ENCODE results near the gene TRIO. TPM values are rescaled to one million over a fixed set of nuclear protein-coding genes. Genes with fewer than 3 reads are reported as not detected.
"Not testable (repeated sequence)": the region's sequence is repeated elsewhere in the genome, so short reads cannot be mapped to it uniquely, and the experiment has no call there.

Gene TRIO
- total RNA-seq, 1 donor from 2014 or later = 192 TPM

GRCh38 chr5:14417276-14417730, 274.2 kb downstream of the TRIO start:
- intact Hi-C loops (cut with DNase I) = no loop called here
- DNase-seq (ENCODE audit: low spot score) (no peak), ATAC-seq (peak; percentile 60)

GRCh38 chr5:14417792-14418765, 274.9 kb downstream of the TRIO start:
- DNase-seq (ENCODE audit: low spot score) = no peak
- intact Hi-C loops (cut with DNase I) = no loop called here
- ATAC-seq = peak; percentile 45

GRCh38 chr5:14419686-14420085, 276.5 kb downstream of the TRIO start:
- ATAC-seq = no peak
- intact Hi-C loops (cut with DNase I) = no loop called here
- no peak for DNase-seq (ENCODE audit: low spot score)

- intact Hi-C loops (cut with DNase I) = no loop called here
- ATAC-seq (no peak), DNase-seq (ENCODE audit: low spot score) (no peak)
Measured at GRCh38 chr5:14420101-14420811, 277.1 kb downstream of the TRIO start.

GRCh38 chr5:14421851-14422250, 278.7 kb downstream of the TRIO start:
- ATAC-seq (no peak), DNase-seq (ENCODE audit: low spot score) (no peak)
- intact Hi-C loops (cut with DNase I) = no loop called here

GRCh38 chr5:14424011-14424685, 281.0 kb downstream of the TRIO start:
- DNase-seq (ENCODE audit: low spot score) = no peak
- ATAC-seq = no peak
- intact Hi-C loops (cut with DNase I) = no loop called here

- no peak for ATAC-seq
- intact Hi-C loops (cut with DNase I) = no loop called here
- DNase-seq (ENCODE audit: low spot score) = no peak
Measured at GRCh38 chr5:14425559-14425958, 282.4 kb downstream of the TRIO start.

GRCh38 chr5:14426521-14426920, 283.4 kb downstream of the TRIO start:
- intact Hi-C loops (cut with DNase I) = no loop called here
- DNase-seq (ENCODE audit: low spot score) (no peak), ATAC-seq (no peak)

GRCh38 chr5:14428302-14429081, 285.4 kb downstream of the TRIO start:
- intact Hi-C loops (cut with DNase I) = no loop called here
- DNase-seq (ENCODE audit: low spot score) (no peak), ATAC-seq (peak; percentile 87)

GRCh38 chr5:14429101-14430050, 286.2 kb downstream of the TRIO start:
- intact Hi-C loops (cut with DNase I) = no loop called here
- ATAC-seq (peak; percentile 11), DNase-seq (ENCODE audit: low spot score) (no peak)

GRCh38 chr5:14431534-14431933, 288.4 kb downstream of the TRIO start:
- intact Hi-C loops (cut with DNase I) = no loop called here
- ATAC-seq = peak; percentile 22
- no peak for DNase-seq (ENCODE audit: low spot score)

GRCh38 chr5:14432931-14433589, 289.9 kb downstream of the TRIO start:
- peak; percentile 91 for ATAC-seq
- intact Hi-C loops (cut with DNase I) = no loop called here

GRCh38 chr5:14435481-14435880, 292.3 kb downstream of the TRIO start:
- no peak for ATAC-seq
- intact Hi-C loops (cut with DNase I) = no loop called here
- DNase-seq (ENCODE audit: low spot score) = no peak

More at GRCh38 chr5:14432931-14433589, 289.9 kb downstream of the TRIO start:
- DNase-seq (ENCODE audit: low spot score) = no peak

GRCh38 chr5:14436122-14436521, 293.0 kb downstream of the TRIO start:
- DNase-seq (ENCODE audit: low spot score); intact Hi-C loops (cut with DNase I); ATAC-seq: not testable (repeated sequence)

- intact Hi-C loops (cut with DNase I) = no loop called here
- no peak for ATAC-seq
- DNase-seq (ENCODE audit: low spot score) = no peak
Measured at GRCh38 chr5:14436801-14437542, 293.8 kb downstream of the TRIO start.

- ATAC-seq (no peak), DNase-seq (ENCODE audit: low spot score) (no peak)
- intact Hi-C loops (cut with DNase I) = no loop called here
Measured at GRCh38 chr5:14438195-14438606, 295.1 kb downstream of the TRIO start.
